GM23248 (cell line): ENCODE measurements around the gene ZNF552.

Experiments used
- EZH2 ChIP-seq: fragments of 200-600 bp; sonication (generic); IDR thresholded peaks from 2 replicates; pipeline ENCODE4 v1.6.1; 2018; ENCODE audit warnings: antibody characterized with exemption, mild to moderate bottlenecking; ENCODE audit not compliant: insufficient read depth, poor library complexity, severe bottlenecking
- EZH2phosphoT487 ChIP-seq: fragments of 200-600 bp; sonication (generic); IDR thresholded peaks from 2 replicates; pipeline ENCODE4 v1.6.1; 2018; ENCODE audit warnings: antibody characterized with exemption, moderate library complexity, mild to moderate bottlenecking, low read depth; ENCODE audit not compliant: insufficient read depth

DNA sequence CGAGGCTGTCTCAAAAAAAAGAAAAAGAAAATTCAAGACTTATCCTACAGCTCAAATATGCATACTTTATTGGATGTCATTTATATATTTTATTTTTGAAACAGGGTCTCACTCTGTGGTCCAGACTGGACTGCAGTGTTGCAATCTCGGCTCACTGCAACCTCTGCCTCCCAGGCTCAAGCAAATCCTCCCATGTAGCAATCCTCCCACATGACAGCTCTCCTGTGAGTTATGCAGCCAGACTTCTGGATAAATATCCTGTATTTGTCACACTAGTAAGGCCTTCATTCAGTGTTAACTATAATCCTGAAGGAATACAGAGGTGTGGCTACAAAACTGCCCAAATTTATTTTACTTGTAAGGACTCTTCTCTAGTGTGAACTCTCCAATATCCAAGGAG, 7.2 kb downstream of the ZNF552 start:
- no peak for TF ChIP-seq EZH2phosphoT487
- no peak for TF ChIP-seq EZH2
